GM18526 (cell line): ENCODE data around the gene PLEKHG1.

Experiments used
- POLR2A ChIP-seq: IDR thresholded peaks from 3 replicates; pipeline ENCODE4 v1.6.1; 2011; ENCODE audit not compliant: insufficient read length; ENCODE audit errors: extremely low read depth

The PLEKHG1 gene

GRCh38 chr6:150599199-150600009, at the start of gene PLEKHG1:
PLEKHG1 (plus strand) TSS chr6:150599885; CDS start chr6:150733682, 133,797 bp downstream.
- TF ChIP-seq POLR2A: no peak

GRCh38 chr6:150550244-150550643, 49.4 kb upstream of the PLEKHG1 start:
- TF ChIP-seq POLR2A: no peak

GRCh38 chr6:150557043-150557599, 42.6 kb upstream of the PLEKHG1 start:
- TF ChIP-seq POLR2A: no peak

- no peak for TF ChIP-seq POLR2A
Measured at GRCh38 chr6:150560004-150560883, 39.4 kb upstream of the PLEKHG1 start.

GRCh38 chr6:150560884-150561219, 38.8 kb upstream of the PLEKHG1 start:
- no peak for TF ChIP-seq POLR2A

GRCh38 chr6:150565945-150566344, 33.7 kb upstream of the PLEKHG1 start:
- TF ChIP-seq POLR2A: no peak

GRCh38 chr6:150566486-150566885, 33.2 kb upstream of the PLEKHG1 start:
- no peak for TF ChIP-seq POLR2A

- no peak for TF ChIP-seq POLR2A
Measured at GRCh38 chr6:150567380-150567779, 32.3 kb upstream of the PLEKHG1 start.

- no peak for TF ChIP-seq POLR2A
Measured at GRCh38 chr6:150567823-150568383, 31.8 kb upstream of the PLEKHG1 start.

- TF ChIP-seq POLR2A: no peak
Measured at GRCh38 chr6:150568560-150568959, 31.1 kb upstream of the PLEKHG1 start.

GRCh38 chr6:150569161-150569560, 30.5 kb upstream of the PLEKHG1 start:
- TF ChIP-seq POLR2A: no peak

- no peak for TF ChIP-seq POLR2A
Measured at GRCh38 chr6:150573041-150573681, 26.5 kb upstream of the PLEKHG1 start.

GRCh38 chr6:150575836-150576235, 23.8 kb upstream of the PLEKHG1 start:
- TF ChIP-seq POLR2A: no peak

GRCh38 chr6:150576651-150577226, 22.9 kb upstream of the PLEKHG1 start:
- no peak for TF ChIP-seq POLR2A

- TF ChIP-seq POLR2A: no peak
Measured at GRCh38 chr6:150579611-150580010, 20.1 kb upstream of the PLEKHG1 start.
